B cell (primary cell): ENCODE results near the gene PLXDC1.

ENCODE experiments used
- CTCF ChIP-seq: fragments of 200-600 bp; IDR thresholded peaks from one replicate; pipeline ENCODE4 v1.8.0; 2022; ENCODE audit warnings: antibody characterized with exemption, mild to moderate bottlenecking
- EZH2 ChIP-seq: IDR thresholded peaks from 2 replicates; pipeline ENCODE4 v1.6.1; 2012; ENCODE audit warnings: borderline replicate concordance, low read depth, mild to moderate bottlenecking, moderate library complexity, low read length; ENCODE audit not compliant: insufficient read depth, poor library complexity, severe bottlenecking

DNA sequence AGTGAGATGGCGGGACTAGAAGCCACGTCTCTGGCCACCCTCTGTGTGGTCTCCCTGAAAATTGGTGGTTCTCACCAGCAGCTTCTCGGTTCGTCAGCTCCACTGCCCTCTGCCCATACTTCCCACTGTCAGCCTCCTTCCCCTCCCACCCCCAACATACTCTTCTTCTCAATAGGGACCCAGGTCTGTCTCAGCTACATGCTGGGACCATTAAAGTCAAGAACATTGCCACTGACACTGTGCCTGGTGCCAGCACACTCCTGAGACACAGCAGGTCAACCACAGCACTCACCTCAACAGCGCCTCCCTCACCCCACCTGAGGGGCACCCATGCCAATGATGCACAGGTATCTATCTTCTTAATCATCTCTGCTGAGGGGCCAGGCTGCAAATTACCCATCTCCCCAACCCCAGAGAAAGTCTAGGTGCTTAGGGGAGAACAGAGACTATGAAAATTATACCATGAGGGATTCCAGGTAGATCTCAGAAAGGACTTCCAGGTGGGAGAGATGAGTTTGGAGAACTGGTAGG, 1.3 kb downstream of the PLXDC1 start:
- TF ChIP-seq CTCF, result no peak
- no peak for TF ChIP-seq EZH2
